NCI-H226 (cell line): Measurements from ENCODE around the gene ECEL1.

ENCODE experiments used
- DNase-seq: peaks from one replicate; pipeline ENCODE4 v3.0.0-alpha.2; 2015

Gene ECEL1

GRCh38 chr2:232483311-232483922 lies 4.2 kb downstream of the ECEL1 start:
- no peak for DNase-seq

GRCh38 chr2:232482301-232483238 lies 5.1 kb downstream of the ECEL1 start:
- DNase-seq = no peak

- no peak for DNase-seq
Observed at GRCh38 chr2:232481322-232482140, 6.1 kb downstream of the ECEL1 start.

- no peak for DNase-seq
Observed at GRCh38 chr2:232480201-232481190, 7.1 kb downstream of the ECEL1 start.

- DNase-seq = no peak
Observed at GRCh38 chr2:232479341-232480200, 8.1 kb downstream of the ECEL1 start.

- DNase-seq = no peak
Observed at GRCh38 chr2:232478571-232479340, 8.9 kb downstream of the ECEL1 start.

- DNase-seq = no peak
Observed at GRCh38 chr2:232477751-232478510, 9.7 kb downstream of the ECEL1 start.

GRCh38 chr2:232476791-232477190 lies 10.8 kb downstream of the ECEL1 start:
- DNase-seq = no peak

- DNase-seq = no peak
Observed at GRCh38 chr2:232476045-232476444, 11.6 kb downstream of the ECEL1 start.

GRCh38 chr2:232473467-232473890 lies 14.2 kb downstream of the ECEL1 start:
- no peak for DNase-seq

- no peak for DNase-seq
Observed at GRCh38 chr2:232466221-232466620, 21.4 kb downstream of the ECEL1 start.

- DNase-seq = no peak
Observed at GRCh38 chr2:232465061-232465460, 22.6 kb downstream of the ECEL1 start.

GRCh38 chr2:232464544-232464885 lies 23.1 kb downstream of the ECEL1 start:
- no peak for DNase-seq

- no peak for DNase-seq
Observed at GRCh38 chr2:232463701-232464543, 23.7 kb downstream of the ECEL1 start.

- DNase-seq = no peak
Observed at GRCh38 chr2:232460171-232460570, 27.5 kb downstream of the ECEL1 start.

GRCh38 chr2:232459419-232460035 lies 28.1 kb downstream of the ECEL1 start:
- no peak for DNase-seq

GRCh38 chr2:232458661-232459418 lies 28.8 kb downstream of the ECEL1 start:
- DNase-seq = no peak
